H9 (cell line): ENCODE data around the gene NRROS. TPM values are rescaled to one million over a fixed set of nuclear protein-coding genes. Genes with fewer than 3 reads are reported as not detected.
A peak's percentile ranks its signal among the peaks of the same experiment; 100 is the strongest.

ENCODE experiments used
- DNase-seq: peaks from one replicate; pipeline ENCODE4 v3.0.0-alpha.2; 2017
- H2AFZ ChIP-seq: one replicate; pipeline ENCODE4 v1.6.1; 2013; ENCODE audit warnings: mild to moderate bottlenecking, low read length, control low read depth, moderate library complexity
- H2AK5ac ChIP-seq: 2 replicates; pipeline ENCODE4 v1.6.1; 2013; ENCODE audit warnings: low read length, control low read depth, mixed read lengths; ENCODE audit not compliant: insufficient read length
- H2BK120ac ChIP-seq: one replicate; pipeline ENCODE4 v1.6.1; 2013; ENCODE audit warnings: low read depth, mild to moderate bottlenecking, low read length, control low read depth, inconsistent platforms; ENCODE audit not compliant: poor library complexity, severe bottlenecking
- H2BK12ac ChIP-seq: 2 replicates; pipeline ENCODE4 v1.6.1; 2013; ENCODE audit warnings: low read length, control low read depth, mixed read lengths, low read depth; ENCODE audit not compliant: insufficient read length
- H2BK15ac ChIP-seq: 2 replicates; pipeline ENCODE4 v1.6.1; 2013; ENCODE audit warnings: low read depth, low read length, control low read depth
- H2BK20ac ChIP-seq: one replicate; pipeline ENCODE4 v1.6.1; 2013; ENCODE audit warnings: low read depth, mild to moderate bottlenecking, low read length, control low read depth, inconsistent platforms; ENCODE audit not compliant: poor library complexity, severe bottlenecking
- H2BK5ac ChIP-seq: 2 replicates; pipeline ENCODE4 v1.6.1; 2013; ENCODE audit warnings: low read length, control low read depth, mixed read lengths; ENCODE audit not compliant: insufficient read length
- H3K14ac ChIP-seq: 2 replicates; pipeline ENCODE4 v1.6.1; 2013; ENCODE audit warnings: low read length, control low read depth; ENCODE audit not compliant: insufficient read depth
- H3K18ac ChIP-seq: 2 replicates; pipeline ENCODE4 v1.6.1; 2013; ENCODE audit warnings: low read depth, mild to moderate bottlenecking, mixed read lengths, low read length, control low read depth; ENCODE audit not compliant: insufficient read length
- H3K23ac ChIP-seq: 2 replicates; pipeline ENCODE4 v1.6.1; 2013; ENCODE audit warnings: low read length, control low read depth, mixed read lengths, low read depth; ENCODE audit not compliant: insufficient read length
- H3K23me2 ChIP-seq: 2 replicates; pipeline ENCODE4 v1.6.1; 2013; ENCODE audit warnings: low read depth, mild to moderate bottlenecking, mixed read lengths, low read length, control low read depth; ENCODE audit not compliant: insufficient read length, poor library complexity, severe bottlenecking
- H3K27ac ChIP-seq: 2 replicates; pipeline ENCODE4 v1.5.1; 2013; ENCODE audit warnings: low read length, control low read depth, mixed read lengths, low read depth; ENCODE audit not compliant: insufficient read length
- H3K27me3 ChIP-seq: 2 replicates; pipeline ENCODE4 v1.6.1; 2013; ENCODE audit warnings: low read length, control low read depth, inconsistent platforms; ENCODE audit not compliant: insufficient read depth
- H3K4ac ChIP-seq: 2 replicates; pipeline ENCODE4 v1.6.1; 2013; ENCODE audit warnings: low read depth, mild to moderate bottlenecking, control low read depth, inconsistent platforms, low read length, moderate library complexity
- H3K4me1 ChIP-seq: 2 replicates; pipeline ENCODE4 v1.6.1; 2013; ENCODE audit warnings: low read length, control low read depth, inconsistent platforms; ENCODE audit not compliant: insufficient read depth
- H3K4me2 ChIP-seq: 2 replicates; pipeline ENCODE4 v1.6.1; 2013; ENCODE audit warnings: low read length, control low read depth, mixed read lengths; ENCODE audit not compliant: insufficient read length, insufficient read depth
- H3K56ac ChIP-seq: 2 replicates; pipeline ENCODE4 v1.6.1; 2013; ENCODE audit warnings: low read depth, mild to moderate bottlenecking, mixed read lengths, low read length, control low read depth; ENCODE audit not compliant: insufficient read length
- H3K79me1 ChIP-seq: 2 replicates; pipeline ENCODE4 v1.6.1; 2013; ENCODE audit warnings: low read depth, mild to moderate bottlenecking, moderate library complexity, low read length, control low read depth, inconsistent platforms; ENCODE audit not compliant: insufficient read depth, poor library complexity, severe bottlenecking
- H3K79me2 ChIP-seq: 2 replicates; pipeline ENCODE4 v1.6.1; 2013; ENCODE audit warnings: low read length, control low read depth, inconsistent platforms; ENCODE audit not compliant: insufficient read depth
- H3K9ac ChIP-seq: 2 replicates; pipeline ENCODE4 v1.6.1; 2013; ENCODE audit warnings: low read length, control low read depth, mixed read lengths; ENCODE audit not compliant: insufficient read length; ENCODE audit errors: extremely low read depth
- H3K9me3 ChIP-seq: one replicate; pipeline ENCODE4 v1.6.1; 2013; ENCODE audit warnings: low read depth, low read length, inconsistent platforms; ENCODE audit not compliant: control insufficient read depth
- H3T11ph ChIP-seq: one replicate; pipeline ENCODE4 v1.6.1; 2013; ENCODE audit warnings: mild to moderate bottlenecking, low read length, control low read depth, inconsistent platforms
- H4K20me1 ChIP-seq: one replicate; pipeline ENCODE4 v1.6.1; 2013; ENCODE audit not compliant: control insufficient read depth, insufficient read length, insufficient read depth
- H4K5ac ChIP-seq: 2 replicates; pipeline ENCODE4 v1.6.1; 2013; ENCODE audit warnings: low read depth, mild to moderate bottlenecking, mixed read lengths, low read length, control low read depth; ENCODE audit not compliant: insufficient read length
- H4K8ac ChIP-seq: replicated peaks from 2 replicates; pipeline ENCODE4 v1.6.1; 2013; ENCODE audit warnings: low read length, control low read depth, mixed read lengths, low read depth; ENCODE audit not compliant: insufficient read length
- H4K91ac ChIP-seq: 2 replicates; pipeline ENCODE4 v1.6.1; 2013; ENCODE audit warnings: low read depth, mild to moderate bottlenecking, moderate library complexity, mixed read lengths, low read length, control low read depth; ENCODE audit not compliant: insufficient read length
- H3K27ac Mint-ChIP-seq, 3 experiments: 2 replicates in 2 of 3; 3 replicates in 1 of 3; pipeline ENCODE4 v1.8.0; 2020 to 2021; ENCODE audit warnings: mixed read lengths in 3 of 3, mild to moderate bottlenecking in 1 of 3, moderate library complexity in 1 of 3
- H3K27me3 Mint-ChIP-seq: 2 replicates; pipeline ENCODE4 v1.8.0; 2021; ENCODE audit warnings: low read depth, mild to moderate bottlenecking, moderate library complexity, mixed read lengths
- H3K36me3 Mint-ChIP-seq, 3 experiments: 2 replicates in 2 of 3; 3 replicates in 1 of 3; pipeline ENCODE4 v1.8.0; 2020 to 2021; ENCODE audit warnings: low read depth in 3 of 3, mixed read lengths in 3 of 3; ENCODE audit not compliant: insufficient read depth in 1 of 3
- H3K4me1 Mint-ChIP-seq, 2 experiments: 2 replicates each; pipeline ENCODE4 v1.8.0; 2020; ENCODE audit warnings: mixed read lengths in 2 of 2
- H3K4me3 Mint-ChIP-seq, 2 experiments: 2 replicates in 1 of 2; 3 replicates in 1 of 2; pipeline ENCODE4 v1.8.0; 2020 to 2021; ENCODE audit warnings: mild to moderate bottlenecking in 2 of 2, mixed read lengths in 2 of 2, moderate library complexity in 1 of 2
- H3K9me3 Mint-ChIP-seq, 2 experiments: 2 replicates in 1 of 2; 3 replicates in 1 of 2; pipeline ENCODE4 v1.8.0; 2020; ENCODE audit warnings: mild to moderate bottlenecking in 2 of 2, mixed read lengths in 2 of 2, moderate library complexity in 1 of 2
- CTCF ChIP-seq: fragments of 200-600 bp; sonication (generic); conservative IDR thresholded peaks from 3 replicates; pipeline ENCODE4 v1.8.0; 2021; ENCODE audit warnings: antibody characterized with exemption, mild to moderate bottlenecking
- WGBS: extraction: QIAGEN DNeasy Blood & Tissue Kit; methylation state at CpG from one replicate; pipeline ENCODE4 v1.1.7; 2013; ENCODE audit warnings: missing lambda C conversion rate, low lambda C conversion rate, mixed read lengths; ENCODE audit not compliant: insufficient read length; ENCODE audit errors: extremely low coverage; 5-methylcytosine and 5-hydroxymethylcytosine counted together
- total RNA-seq: library from RNA; stranded (reverse); gene quantifications from 2 replicates; pipeline ENCODE4 v1.2.1, GENCODE V29; 2021

Gene NRROS
- total RNA-seq, 1 experiment from 2014 or later, result 4.0 TPM

- H3K56ac ChIP-seq, result no peak overlapping the region
- no peak overlapping the region for H3K23ac ChIP-seq
- no peak overlapping the region for H2BK12ac ChIP-seq
- H3K18ac ChIP-seq, result no peak overlapping the region
- no peaks in the 10 kb centered on the region for H3K79me2 ChIP-seq
- no peak overlapping the region for H2AK5ac ChIP-seq
- no peak overlapping the region for H3K4me3 Mint-ChIP-seq
- H3K27me3 Mint-ChIP-seq, result no peaks in the 10 kb centered on the region
- H4K20me1 ChIP-seq, result no peaks in the 10 kb centered on the region
- H3T11ph ChIP-seq, result no peak overlapping the region
- no peaks in the 10 kb centered on the region for H3K79me1 ChIP-seq
- WGBS, result no CpG with 5 or more reads among the region's 5 CpGs
- no peaks in the 10 kb centered on the region for H3K9me3 Mint-ChIP-seq
- H4K5ac ChIP-seq, result peak overlapping the region; percentile 6
- no peaks in the 10 kb centered on the region for H3K9me3 ChIP-seq
- H2BK5ac ChIP-seq, result no peak overlapping the region
- TF ChIP-seq CTCF, result no peak
- H2BK15ac ChIP-seq, result no peak overlapping the region
- no peak overlapping the region for H3K4ac ChIP-seq
- H2BK20ac ChIP-seq, result no peak overlapping the region
- H3K36me3 Mint-ChIP-seq, result no peaks in the 10 kb centered on the region
- DNase-seq, result no peak
- H3K23me2 ChIP-seq, result no peaks in the 10 kb centered on the region
- no peak overlapping the region for H4K91ac ChIP-seq
- H3K4me1 ChIP-seq, result no peaks in the 10 kb centered on the region; the same call in 1 of the 2 replicates
- no peak overlapping the region for H3K14ac ChIP-seq
- no peak overlapping the region for H3K27ac ChIP-seq
- H3K27me3 ChIP-seq, result no peaks in the 10 kb centered on the region
- peak overlapping the region in 1 of 3 experiments; percentile 67; a peak in 3 of 7 replicates for H3K27ac Mint-ChIP-seq
- H3K4me1 Mint-ChIP-seq, result peaks cover 17 to 20% of the 10 kb centered on the region in 2 experiments
- H3K4me2 ChIP-seq, result no peak overlapping the region
- no peak overlapping the region for H2AFZ ChIP-seq
- H2BK120ac ChIP-seq, result no peak overlapping the region
- no peak overlapping the region for H4K8ac ChIP-seq
- no peak overlapping the region for H3K9ac ChIP-seq
These were observed 48.9 kb downstream of the NRROS start for GRCh38 chr3:196688349-196688748.
